GM12878 (cell line): ENCODE results near the gene ADAMTS17. TPM values are rescaled to one million over a fixed set of nuclear protein-coding genes. Genes with fewer than 3 reads are reported as not detected.

Experiments used
- ATAC-seq: fragments of 200-7000 bp; cut with Tn5 transposase; 3 replicates; pipeline ENCODE4 v1.9.1; 2020; ENCODE audit warnings: mild to moderate bottlenecking, moderate library complexity
- BruUV-seq: library from RNA; stranded (reverse); fragments of 400-500 nt; replicated peaks from 2 replicates; lab custom pipeline; 2021; lab: Mats Ljungman, UMichigan
- CTCF ChIA-PET: fragments of 300-600 bp; sonication (Branson Sonifier 250); formaldehyde crosslinking; extraction: SDS; loops from one replicate; lab custom pipeline; 2021; ENCODE audit warnings: inconsistent platforms; lab: Yijun Ruan, JAX
- POLR2A ChIA-PET: fragments of 350-600 bp; formaldehyde crosslinking; extraction: SDS; loops from one replicate; lab custom pipeline; 2021; ENCODE audit warnings: inconsistent platforms; lab: Charles Lee
- RAD21 ChIA-PET: fragments of 300-600 bp; sonication (Branson Sonifier 250); formaldehyde crosslinking; loops from one replicate; lab custom pipeline; 2023; ENCODE audit warnings: antibody characterized with exemption; ENCODE audit not compliant: unreplicated experiment; lab: Charles Lee
- SMC1A ChIA-PET: fragments of 300-600 bp; sonication (Branson Sonifier 250); formaldehyde crosslinking; loops from one replicate; lab custom pipeline; 2023; ENCODE audit not compliant: unreplicated experiment, uncharacterized antibody; lab: Charles Lee
- DNase-seq: peaks from one replicate; pipeline ENCODE4 v3.0.0-alpha.2; 2011; ENCODE audit warnings: low read depth, low spot score
- FAIRE-seq: peaks from 3 replicates; lab custom pipeline; 2011; peaks lifted over from hg19 to GRCh38; lab: Jason Lieb, UNC
- H2AFZ ChIP-seq: 2 replicates; pipeline ENCODE4 v1.6.0; 2011; ENCODE audit warnings: low read depth, low read length, control low read depth; ENCODE audit not compliant: control insufficient read depth
- H3K27ac ChIP-seq: 2 replicates; pipeline ENCODE4 v1.5.1; 2011; ENCODE audit warnings: control low read depth; ENCODE audit not compliant: control insufficient read depth, insufficient read depth
- H3K27me3 ChIP-seq, 2 experiments: replicated peaks in 1 of 2; 2 replicates each; pipeline versions ENCODE4 v1.6.0 to v1.6.1; 2011; ENCODE audit warnings: low read length in 1 of 2; ENCODE audit not compliant: control insufficient read depth in 2 of 2, insufficient read depth in 2 of 2
- H3K36me3 ChIP-seq, 2 experiments: 2 replicates each; pipeline ENCODE4 v1.5.1; 2011; ENCODE audit warnings: low read length in 1 of 2; ENCODE audit not compliant: control insufficient read depth in 2 of 2, insufficient read depth in 2 of 2
- H3K4me1 ChIP-seq: 2 replicates; pipeline ENCODE4 v1.6.1; 2011; ENCODE audit warnings: mild to moderate bottlenecking, low read length, moderate library complexity, mixed read lengths; ENCODE audit not compliant: control insufficient read depth, insufficient read depth
- H3K4me2 ChIP-seq: 2 replicates; pipeline ENCODE4 v1.6.0; 2011; ENCODE audit warnings: control low read depth; ENCODE audit not compliant: control insufficient read depth, insufficient read depth
- H3K4me3 ChIP-seq: fragments of 200-600 bp; sonication (generic); 2 replicates; pipeline ENCODE4 v1.5.1; 2016
- H3K79me2 ChIP-seq: 2 replicates; pipeline ENCODE4 v1.6.0; 2011; ENCODE audit warnings: low read length; ENCODE audit not compliant: control insufficient read depth, insufficient read depth
- H3K9ac ChIP-seq: 2 replicates; pipeline ENCODE4 v1.8.0; 2011; ENCODE audit warnings: low read length, control low read depth, mixed read lengths; ENCODE audit not compliant: control insufficient read depth, insufficient read depth
- H3K9me3 ChIP-seq: replicated peaks from 3 replicates; pipeline ENCODE4 v1.5.1; 2011; ENCODE audit warnings: mild to moderate bottlenecking, low read length; ENCODE audit not compliant: control insufficient read depth, insufficient read depth
- H4K20me1 ChIP-seq: 2 replicates; pipeline ENCODE4 v1.6.0; 2011; ENCODE audit not compliant: control insufficient read depth, insufficient read depth
- BMI1 ChIP-seq: fragments of 450-650 bp; IDR thresholded peaks from 2 replicates; pipeline ENCODE4 v1.6.1; 2016; ENCODE audit warnings: mild to moderate bottlenecking, moderate library complexity, borderline replicate concordance
- CHD1 ChIP-seq: IDR thresholded peaks from 2 replicates; pipeline ENCODE4 v1.6.1; 2012; ENCODE audit warnings: low read depth, low read length, improper control_type of control experiment
- CHD4 ChIP-seq: fragments of 200-600 bp; sonication (generic); IDR thresholded peaks from 2 replicates; pipeline ENCODE4 v1.6.1; 2016; ENCODE audit warnings: mild to moderate bottlenecking
- FOXK2 ChIP-seq: fragments of 450-650 bp; IDR thresholded peaks from 2 replicates; pipeline ENCODE4 v1.6.1; 2017; ENCODE audit warnings: mild to moderate bottlenecking, moderate library complexity
- POLR2A ChIP-seq: IDR thresholded peaks from 2 replicates; pipeline ENCODE4 v1.6.1; 2011; ENCODE audit warnings: low read depth, mild to moderate bottlenecking, low read length
- RUNX3 ChIP-seq: IDR thresholded peaks from 2 replicates; pipeline ENCODE4 v1.6.1; 2012; ENCODE audit warnings: low read length, inconsistent platforms
- SREBF1 ChIP-seq: IDR thresholded peaks from 2 replicates; pipeline ENCODE4 v1.6.1; 2012; ENCODE audit warnings: mild to moderate bottlenecking, low read length
- TCF7 ChIP-seq: IDR thresholded peaks from 2 replicates; pipeline ENCODE4 v1.6.1; 2014; ENCODE audit warnings: antibody characterized with exemption, borderline replicate concordance
- WGBS: methylation state at CpG from one replicate; pipeline ENCODE4 v1.1.6; 2016; ENCODE audit warnings: low lambda C conversion rate; ENCODE audit not compliant: insufficient replicate concordance, insufficient coverage; ENCODE audit errors: missing lambda C conversion rate; 5-methylcytosine and 5-hydroxymethylcytosine counted together
- in situ Hi-C: fragments of 300-500 bp; cut with MboI; formaldehyde crosslinking; loops from 9 replicates; pipeline ENCODE4 v1.14.3; 2018; ENCODE audit warnings: mixed read lengths
- intact Hi-C: fragments of 100-400 bp; cut with micrococcal nuclease; formaldehyde crosslinking; loops from one replicate; pipeline ENCODE4 v1.14.2; 2022; ENCODE audit not compliant: unreplicated experiment
- polyA plus RNA-seq, 11 experiments: library from polyadenylated mRNA; depleted of rRNA in 4 of 11; unstranded in 6 of 11; stranded (reverse) in 5 of 11; fragments of >200 nt; fragmentation: Nextera tagmentation in 4 of 11; fragmentation: Illumina TruSeq in 1 of 11; extraction: Ambion mirVana in 4 of 11; extraction: Trizol in 1 of 11; gene quantifications; 1 replicate in 1 of 11; 2 replicates in 10 of 11; pipeline versions ENCODE4 v1.2.1 to v1.2.3, GENCODE V29; 2011 to 2016; ENCODE audit warnings: inconsistent platforms in 2 of 11, missing spikeins in 2 of 11, low read depth in 1 of 11
- total RNA-seq, 4 experiments: library from RNA; depleted of rRNA in 3 of 4; stranded (reverse); fragments of >200 nt in 3 of 4; fragmentation: Illumina TruSeq in 1 of 4; extraction: Trizol in 1 of 4; gene quantifications; 2 replicates each; pipeline versions ENCODE4 v1.2.1 to v1.2.3, GENCODE V29; 2013 to 2021
- TF ChIP-seq, protein P1 (sequence below): fragments of 450-650 bp; IDR thresholded peaks from 2 replicates; pipeline ENCODE4 v1.6.1; 2016; ENCODE audit warnings: mild to moderate bottlenecking, moderate library complexity, borderline replicate concordance
- TF ChIP-seq, protein P2 (sequence below): IDR thresholded peaks from 2 replicates; pipeline ENCODE4 v1.6.1; 2011; ENCODE audit warnings: low read depth, low read length, improper control_type of control experiment, borderline replicate concordance
- TF ChIP-seq, protein P3 (sequence below): fragments of 450-650 bp; IDR thresholded peaks from 2 replicates; pipeline ENCODE4 v1.6.1; 2016; ENCODE audit warnings: mild to moderate bottlenecking
- TF ChIP-seq, protein P4 (sequence below): IDR thresholded peaks from 2 replicates; pipeline ENCODE4 v1.6.1; 2012; ENCODE audit warnings: improper control_type of control experiment, low read depth, low read length; ENCODE audit not compliant: insufficient replicate concordance

ADAMTS17 gene
- total and polyA plus RNA-seq, 10 of the 15 experiments (the other 5 are each of a cell fraction or from before 2014, with no cell fraction given), result 0.04 to 0.50 (median 0.10) TPM; not detected in 4

DNA sequence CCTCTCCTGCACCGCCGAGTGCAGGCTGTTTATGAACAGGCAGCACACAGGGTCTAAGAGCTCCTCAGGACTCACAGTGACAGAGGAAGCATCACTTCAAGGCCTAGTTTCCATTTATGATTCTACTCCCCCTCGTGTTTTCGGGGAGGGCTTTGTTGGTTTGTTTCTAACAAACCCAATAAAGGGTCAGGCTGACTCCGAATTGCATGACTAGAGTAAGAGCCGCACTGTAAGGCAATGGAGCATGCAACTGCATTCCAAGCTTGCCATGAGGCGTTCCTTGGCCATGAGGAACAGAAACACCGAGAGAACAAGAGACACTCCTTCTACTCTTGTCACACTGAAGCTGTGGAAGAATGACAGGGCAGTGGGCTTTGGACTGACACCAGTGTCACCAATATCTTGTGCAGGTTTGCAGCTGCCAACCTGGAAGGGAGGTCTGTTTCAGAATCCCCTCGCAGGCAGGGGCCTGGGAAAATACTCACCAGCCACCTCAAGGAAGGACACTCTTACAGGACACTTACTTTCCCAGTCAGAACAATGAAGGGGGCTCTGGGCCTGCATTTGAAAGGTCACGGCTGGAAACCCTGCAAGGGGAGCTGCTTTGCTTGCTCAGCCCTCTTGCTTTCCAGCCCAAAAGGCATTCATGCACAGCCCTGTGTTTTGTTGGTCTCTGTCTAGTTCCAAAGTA lies 96.8 kb downstream of the ADAMTS17 start:
- ChIA-PET CTCF (interaction anchor here (0.6 kb wide), 1 partner anchor 67 kb away, joined by 4 read pairs; no protein-coding TSS in a partner anchor), SMC1A (no interaction called here), POLR2A (no interaction called here)
- no peak overlapping the region for H2AFZ ChIP-seq
- H3K27me3 ChIP-seq, result no peaks in the 10 kb centered on the region
- DNase-seq, result no peak
- H3K4me1 ChIP-seq, result no peaks in the 10 kb centered on the region
- no peak for TF ChIP-seq CHD1
- TF ChIP-seq RUNX3, result no peak
- no peak for TF ChIP-seq CHD4
- TF ChIP-seq FOXK2, result no peak
- TF ChIP-seq POLR2A, result no peak
- TF ChIP-seq, protein P1, sequence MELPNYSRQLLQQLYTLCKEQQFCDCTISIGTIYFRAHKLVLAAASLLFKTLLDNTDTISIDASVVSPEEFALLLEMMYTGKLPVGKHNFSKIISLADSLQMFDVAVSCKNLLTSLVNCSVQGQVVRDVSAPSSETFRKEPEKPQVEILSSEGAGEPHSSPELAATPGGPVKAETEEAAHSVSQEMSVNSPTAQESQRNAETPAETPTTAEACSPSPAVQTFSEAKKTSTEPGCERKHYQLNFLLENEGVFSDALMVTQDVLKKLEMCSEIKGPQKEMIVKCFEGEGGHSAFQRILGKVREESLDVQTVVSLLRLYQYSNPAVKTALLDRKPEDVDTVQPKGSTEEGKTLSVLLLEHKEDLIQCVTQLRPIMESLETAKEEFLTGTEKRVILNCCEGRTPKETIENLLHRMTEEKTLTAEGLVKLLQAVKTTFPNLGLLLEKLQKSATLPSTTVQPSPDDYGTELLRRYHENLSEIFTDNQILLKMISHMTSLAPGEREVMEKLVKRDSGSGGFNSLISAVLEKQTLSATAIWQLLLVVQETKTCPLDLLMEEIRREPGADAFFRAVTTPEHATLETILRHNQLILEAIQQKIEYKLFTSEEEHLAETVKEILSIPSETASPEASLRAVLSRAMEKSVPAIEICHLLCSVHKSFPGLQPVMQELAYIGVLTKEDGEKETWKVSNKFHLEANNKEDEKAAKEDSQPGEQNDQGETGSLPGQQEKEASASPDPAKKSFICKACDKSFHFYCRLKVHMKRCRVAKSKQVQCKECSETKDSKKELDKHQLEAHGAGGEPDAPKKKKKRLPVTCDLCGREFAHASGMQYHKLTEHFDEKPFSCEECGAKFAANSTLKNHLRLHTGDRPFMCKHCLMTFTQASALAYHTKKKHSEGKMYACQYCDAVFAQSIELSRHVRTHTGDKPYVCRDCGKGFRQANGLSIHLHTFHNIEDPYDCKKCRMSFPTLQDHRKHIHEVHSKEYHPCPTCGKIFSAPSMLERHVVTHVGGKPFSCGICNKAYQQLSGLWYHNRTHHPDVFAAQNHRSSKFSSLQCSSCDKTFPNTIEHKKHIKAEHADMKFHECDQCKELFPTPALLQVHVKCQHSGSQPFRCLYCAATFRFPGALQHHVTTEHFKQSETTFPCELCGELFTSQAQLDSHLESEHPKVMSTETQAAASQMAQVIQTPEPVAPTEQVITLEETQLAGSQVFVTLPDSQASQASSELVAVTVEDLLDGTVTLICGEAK, result no peak
- TF ChIP-seq, protein P2, sequence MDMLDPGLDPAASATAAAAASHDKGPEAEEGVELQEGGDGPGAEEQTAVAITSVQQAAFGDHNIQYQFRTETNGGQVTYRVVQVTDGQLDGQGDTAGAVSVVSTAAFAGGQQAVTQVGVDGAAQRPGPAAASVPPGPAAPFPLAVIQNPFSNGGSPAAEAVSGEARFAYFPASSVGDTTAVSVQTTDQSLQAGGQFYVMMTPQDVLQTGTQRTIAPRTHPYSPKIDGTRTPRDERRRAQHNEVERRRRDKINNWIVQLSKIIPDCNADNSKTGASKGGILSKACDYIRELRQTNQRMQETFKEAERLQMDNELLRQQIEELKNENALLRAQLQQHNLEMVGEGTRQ, result no peak
- TF ChIP-seq SREBF1, result no peak
- TF ChIP-seq BMI1, result no peak
- TF ChIP-seq, protein P3, sequence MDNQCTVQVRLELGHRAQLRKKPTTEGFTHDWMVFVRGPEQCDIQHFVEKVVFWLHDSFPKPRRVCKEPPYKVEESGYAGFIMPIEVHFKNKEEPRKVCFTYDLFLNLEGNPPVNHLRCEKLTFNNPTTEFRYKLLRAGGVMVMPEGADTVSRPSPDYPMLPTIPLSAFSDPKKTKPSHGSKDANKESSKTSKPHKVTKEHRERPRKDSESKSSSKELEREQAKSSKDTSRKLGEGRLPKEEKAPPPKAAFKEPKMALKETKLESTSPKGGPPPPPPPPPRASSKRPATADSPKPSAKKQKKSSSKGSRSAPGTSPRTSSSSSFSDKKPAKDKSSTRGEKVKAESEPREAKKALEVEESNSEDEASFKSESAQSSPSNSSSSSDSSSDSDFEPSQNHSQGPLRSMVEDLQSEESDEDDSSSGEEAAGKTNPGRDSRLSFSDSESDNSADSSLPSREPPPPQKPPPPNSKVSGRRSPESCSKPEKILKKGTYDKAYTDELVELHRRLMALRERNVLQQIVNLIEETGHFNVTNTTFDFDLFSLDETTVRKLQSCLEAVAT, result no peak
- TF ChIP-seq, protein P4, sequence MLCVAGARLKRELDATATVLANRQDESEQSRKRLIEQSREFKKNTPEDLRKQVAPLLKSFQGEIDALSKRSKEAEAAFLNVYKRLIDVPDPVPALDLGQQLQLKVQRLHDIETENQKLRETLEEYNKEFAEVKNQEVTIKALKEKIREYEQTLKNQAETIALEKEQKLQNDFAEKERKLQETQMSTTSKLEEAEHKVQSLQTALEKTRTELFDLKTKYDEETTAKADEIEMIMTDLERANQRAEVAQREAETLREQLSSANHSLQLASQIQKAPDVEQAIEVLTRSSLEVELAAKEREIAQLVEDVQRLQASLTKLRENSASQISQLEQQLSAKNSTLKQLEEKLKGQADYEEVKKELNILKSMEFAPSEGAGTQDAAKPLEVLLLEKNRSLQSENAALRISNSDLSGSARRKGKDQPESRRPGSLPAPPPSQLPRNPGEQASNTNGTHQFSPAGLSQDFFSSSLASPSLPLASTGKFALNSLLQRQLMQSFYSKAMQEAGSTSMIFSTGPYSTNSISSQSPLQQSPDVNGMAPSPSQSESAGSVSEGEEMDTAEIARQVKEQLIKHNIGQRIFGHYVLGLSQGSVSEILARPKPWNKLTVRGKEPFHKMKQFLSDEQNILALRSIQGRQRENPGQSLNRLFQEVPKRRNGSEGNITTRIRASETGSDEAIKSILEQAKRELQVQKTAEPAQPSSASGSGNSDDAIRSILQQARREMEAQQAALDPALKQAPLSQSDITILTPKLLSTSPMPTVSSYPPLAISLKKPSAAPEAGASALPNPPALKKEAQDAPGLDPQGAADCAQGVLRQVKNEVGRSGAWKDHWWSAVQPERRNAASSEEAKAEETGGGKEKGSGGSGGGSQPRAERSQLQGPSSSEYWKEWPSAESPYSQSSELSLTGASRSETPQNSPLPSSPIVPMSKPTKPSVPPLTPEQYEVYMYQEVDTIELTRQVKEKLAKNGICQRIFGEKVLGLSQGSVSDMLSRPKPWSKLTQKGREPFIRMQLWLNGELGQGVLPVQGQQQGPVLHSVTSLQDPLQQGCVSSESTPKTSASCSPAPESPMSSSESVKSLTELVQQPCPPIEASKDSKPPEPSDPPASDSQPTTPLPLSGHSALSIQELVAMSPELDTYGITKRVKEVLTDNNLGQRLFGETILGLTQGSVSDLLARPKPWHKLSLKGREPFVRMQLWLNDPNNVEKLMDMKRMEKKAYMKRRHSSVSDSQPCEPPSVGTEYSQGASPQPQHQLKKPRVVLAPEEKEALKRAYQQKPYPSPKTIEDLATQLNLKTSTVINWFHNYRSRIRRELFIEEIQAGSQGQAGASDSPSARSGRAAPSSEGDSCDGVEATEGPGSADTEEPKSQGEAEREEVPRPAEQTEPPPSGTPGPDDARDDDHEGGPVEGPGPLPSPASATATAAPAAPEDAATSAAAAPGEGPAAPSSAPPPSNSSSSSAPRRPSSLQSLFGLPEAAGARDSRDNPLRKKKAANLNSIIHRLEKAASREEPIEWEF, result no peak
- TF ChIP-seq TCF7, result no peak
- TF ChIP-seq, all 136 proteins: peak for 0
- intact Hi-C loops (no loop called here), in situ Hi-C loops (no loop called here)
- ATAC-seq (no peak), FAIRE-seq (no peak)
- Histone ChIP-seq H3K27ac (no peak overlapping the region), H4K20me1 (no peaks in the 10 kb centered on the region), H3K4me3 (no peak overlapping the region), H3K9ac (no peak overlapping the region), H3K4me2 (no peak overlapping the region), H3K9me3 (no peaks in the 10 kb centered on the region; the same call in 1 of the 3 replicates), H3K36me3 (no peaks in the 10 kb centered on the region), H3K79me2 (no peaks in the 10 kb centered on the region)
- WGBS, result 20% methylated on average over 10 of the region's 10 CpGs
- BruUV-seq, result no TSS peak
- RAD21 ChIA-PET, result no interaction called here
